ENCODE data around the gene IL11.
"Not testable (repeated sequence)": the region's sequence is repeated elsewhere in the genome, so short reads cannot be mapped to it uniquely, and the experiment has no call there.

IL11 gene

DNA sequence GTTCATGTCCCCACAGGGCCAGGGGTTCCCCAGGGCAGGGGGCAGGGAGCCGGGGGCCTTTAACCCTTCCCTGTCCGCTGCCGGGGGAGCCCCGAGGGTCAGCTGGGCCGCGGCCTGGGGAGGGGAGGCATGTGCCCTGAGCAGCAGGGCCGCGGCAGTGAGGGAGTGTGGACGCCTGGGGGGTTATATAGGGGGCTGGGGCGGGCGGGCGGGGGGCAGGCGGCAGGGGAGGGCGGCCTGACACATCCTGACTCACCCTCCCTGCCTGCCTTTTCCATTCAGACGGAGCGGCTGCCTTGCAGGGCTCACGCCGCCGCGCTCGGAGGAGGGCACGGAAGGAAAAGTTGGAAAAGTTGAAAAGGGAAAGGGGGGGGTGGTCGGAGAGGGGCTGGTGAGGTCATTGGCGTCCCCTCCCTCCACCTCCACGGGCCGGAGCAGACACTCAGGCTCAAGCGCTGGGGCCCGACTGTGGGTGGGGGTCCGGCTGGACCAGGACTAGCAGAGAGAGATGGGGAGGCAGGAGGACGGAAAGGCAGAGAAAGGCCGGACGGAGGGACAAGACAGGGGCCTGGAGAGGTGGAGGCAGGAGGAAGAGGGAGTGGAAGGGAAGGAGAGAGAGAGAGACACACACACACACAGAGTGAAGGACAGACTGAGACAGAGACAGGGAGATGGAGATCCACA, at the start of gene IL11:
Gene IL11 (minus strand): TSS at position 159 of the 684 bp plus-strand sequence. CDS start 153 bp downstream, at position 6.
- no peak for ATAC-seq

DNA sequence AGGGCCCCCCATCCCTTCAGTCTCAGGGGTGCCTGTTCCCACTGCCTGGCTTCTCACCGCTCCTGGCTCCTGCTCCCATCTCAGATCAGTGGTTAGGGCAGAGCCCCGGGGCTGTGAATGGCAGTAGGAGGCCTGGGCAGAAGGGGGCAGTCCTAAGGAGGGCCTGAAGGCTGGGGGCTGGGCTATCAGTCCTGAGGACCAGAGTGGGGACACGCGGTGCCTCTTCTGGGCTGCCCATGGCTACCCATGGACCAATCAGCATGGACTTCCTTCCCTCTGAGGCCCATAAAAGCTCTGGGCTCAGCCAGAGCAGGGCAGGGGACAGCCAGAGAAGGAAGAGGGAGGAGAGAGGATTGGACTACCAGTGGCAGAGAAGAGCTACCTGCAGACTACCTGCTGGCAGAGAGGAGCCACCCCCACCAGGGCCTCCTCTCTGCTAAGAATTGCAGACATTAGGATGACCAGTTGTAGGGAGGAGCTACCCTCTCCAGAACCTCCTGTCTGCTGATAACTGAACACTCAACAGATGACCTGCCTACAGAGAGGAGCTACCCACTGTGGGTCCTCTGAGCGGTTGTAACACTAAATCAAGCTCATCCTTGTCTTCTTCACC, 49.5 kb upstream of the IL11 start:
- ATAC-seq: no peak

DNA sequence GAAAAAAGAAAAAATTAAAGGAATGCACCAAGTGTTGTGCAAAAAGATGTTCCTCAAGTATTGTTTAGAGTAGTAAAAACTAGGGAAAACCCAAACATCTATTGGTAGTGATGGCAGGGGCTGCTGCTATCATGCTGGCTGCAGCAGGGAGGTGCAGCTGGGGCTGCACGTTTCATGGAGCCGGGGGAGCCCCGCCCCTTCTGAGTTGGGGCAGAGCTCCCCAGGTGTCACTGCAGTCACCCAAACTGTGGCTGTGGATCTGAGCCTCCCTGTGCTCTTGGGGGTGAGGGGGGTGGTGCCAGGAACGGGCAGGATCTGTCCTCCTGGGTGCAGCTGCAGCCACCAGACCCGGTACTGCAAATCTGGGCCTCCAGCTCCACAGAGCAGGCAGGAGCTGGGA, 48.8 kb upstream of the IL11 start:
- no peak for ATAC-seq

DNA sequence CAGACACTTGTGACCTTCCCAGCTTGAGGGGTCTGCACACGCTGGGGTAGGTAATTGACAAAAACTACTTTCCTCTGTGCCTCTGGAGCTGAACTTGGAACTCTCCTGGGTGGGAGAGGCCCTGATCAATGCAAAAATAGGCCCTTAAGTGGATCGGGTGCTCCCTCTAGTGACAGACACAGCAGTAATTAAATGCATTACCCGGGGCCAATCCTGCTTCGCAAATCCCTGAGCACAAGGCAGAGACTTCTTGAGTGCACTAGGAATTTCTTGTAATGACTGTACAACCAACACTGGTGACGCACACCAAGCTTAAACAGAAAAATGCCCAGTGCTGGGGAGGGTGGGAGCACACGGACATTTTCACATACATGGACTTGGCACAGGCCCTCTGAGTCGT, 47.9 kb upstream of the IL11 start:
- peak in 1 of 2 donors; percentile 71 for ATAC-seq

DNA sequence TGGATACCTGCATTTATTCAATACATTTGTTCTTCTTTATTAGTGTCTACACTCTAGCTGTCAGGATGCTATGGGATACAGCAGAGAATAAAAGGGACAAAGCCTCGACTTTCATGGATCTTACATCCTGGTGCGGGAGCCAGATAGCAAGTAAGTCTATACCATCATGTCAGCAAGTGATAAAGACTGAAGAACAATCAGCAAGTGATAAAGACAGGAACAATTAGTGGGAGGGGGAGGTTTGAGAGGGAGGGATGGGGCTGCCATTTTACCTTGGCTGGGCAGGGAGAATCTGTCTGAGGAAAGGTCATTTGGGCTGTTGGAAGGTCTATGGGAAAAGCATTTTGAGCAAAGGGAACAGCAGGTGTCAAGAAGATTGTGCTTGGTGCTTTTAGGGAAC, 39.9 kb upstream of the IL11 start:
- ATAC-seq: no peak

DNA sequence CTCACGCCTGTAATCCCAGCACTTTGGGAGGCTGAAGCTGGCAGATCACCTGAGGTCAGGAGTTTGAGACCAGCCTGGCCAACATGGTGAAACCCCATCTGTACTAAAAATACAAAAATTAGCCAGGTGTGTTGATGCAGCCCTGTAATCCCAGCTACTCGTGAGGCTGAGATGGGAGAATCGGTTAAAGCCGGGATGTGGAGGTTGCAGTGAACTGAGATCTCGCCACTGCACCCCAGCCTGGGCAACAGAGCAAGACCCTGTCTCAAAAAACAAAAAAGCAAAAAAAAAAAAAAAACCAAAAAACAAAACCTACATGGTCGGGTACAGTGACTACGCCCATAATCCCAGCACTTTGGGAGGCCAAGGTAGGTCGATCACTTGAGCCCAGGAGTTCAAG, 38.9 kb upstream of the IL11 start:
- ATAC-seq: not testable (repeated sequence)

DNA sequence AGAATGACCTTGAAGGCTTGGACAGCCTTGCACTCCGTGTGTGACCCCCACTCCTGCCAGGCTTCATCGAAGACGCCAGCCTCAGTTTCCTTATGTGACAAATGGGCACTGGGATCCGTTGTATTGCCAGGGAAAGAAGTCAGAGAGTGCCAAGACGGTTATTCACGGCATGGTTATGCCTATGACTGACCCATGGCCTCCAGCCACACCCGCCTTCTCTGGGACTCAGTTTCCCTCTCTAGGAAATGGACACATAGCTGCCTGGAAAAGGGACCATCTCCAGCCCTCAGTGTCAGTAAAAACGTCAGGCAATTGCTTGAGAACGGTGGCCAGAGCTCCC, 38.2 kb upstream of the IL11 start:
- no peak for ATAC-seq

DNA sequence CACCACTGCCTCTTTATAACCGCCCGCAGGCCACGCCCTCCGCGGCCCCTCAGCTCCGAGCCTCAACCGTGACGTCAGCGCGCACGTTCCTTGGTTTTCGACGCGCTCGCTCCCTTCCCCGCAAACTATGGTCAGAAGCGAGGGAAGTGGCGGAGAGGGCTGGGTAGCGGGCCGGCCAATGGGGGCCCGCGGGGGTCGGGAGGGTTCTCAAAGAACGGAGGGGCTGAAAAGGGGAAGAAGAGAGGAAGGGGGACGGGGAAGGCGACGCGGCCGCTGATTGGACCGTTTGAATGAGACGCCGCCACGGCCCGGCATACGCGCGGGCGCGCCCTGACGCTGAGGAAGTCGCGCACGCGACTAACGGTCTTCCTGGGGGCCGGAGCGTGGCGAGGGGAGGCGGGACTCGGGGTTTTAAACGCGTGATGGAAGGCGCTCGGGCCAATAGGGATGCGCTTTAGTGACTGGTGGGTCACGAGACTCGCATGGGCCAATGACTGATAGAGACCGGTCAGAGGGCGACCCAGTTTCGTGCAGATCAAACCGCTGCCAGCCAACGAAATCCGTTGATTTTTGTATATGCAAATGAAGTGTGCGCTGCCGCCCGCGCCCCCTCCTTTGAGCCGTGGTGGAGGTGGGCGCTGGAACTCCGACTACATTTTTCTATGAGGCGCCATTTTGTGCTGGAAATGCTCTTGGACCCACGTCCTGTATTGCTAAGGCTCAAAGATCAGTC, 37.7 kb upstream of the IL11 start:
- peak; percentile 95 for ATAC-seq

DNA sequence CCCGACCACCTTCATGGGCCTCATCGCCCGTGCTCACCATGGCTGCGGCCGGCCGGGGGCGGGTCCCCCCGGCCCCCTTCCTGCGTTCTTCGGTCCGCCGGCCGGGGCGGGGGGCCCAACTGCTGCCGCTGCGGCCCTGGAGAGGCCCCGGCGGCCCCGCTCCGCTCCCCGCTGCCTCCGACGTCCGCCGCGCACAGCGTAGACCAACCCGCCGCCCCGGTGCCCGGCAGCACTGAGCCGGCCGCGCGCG, 37.2 kb upstream of the IL11 start, which contains the start of gene UBE2S:
Gene UBE2S (minus strand): TSS at position 239 of the 250 bp plus-strand sequence. CDS start 199 bp downstream, at position 40.
- peak in 1 of 2 donors; percentile 0 for ATAC-seq

DNA sequence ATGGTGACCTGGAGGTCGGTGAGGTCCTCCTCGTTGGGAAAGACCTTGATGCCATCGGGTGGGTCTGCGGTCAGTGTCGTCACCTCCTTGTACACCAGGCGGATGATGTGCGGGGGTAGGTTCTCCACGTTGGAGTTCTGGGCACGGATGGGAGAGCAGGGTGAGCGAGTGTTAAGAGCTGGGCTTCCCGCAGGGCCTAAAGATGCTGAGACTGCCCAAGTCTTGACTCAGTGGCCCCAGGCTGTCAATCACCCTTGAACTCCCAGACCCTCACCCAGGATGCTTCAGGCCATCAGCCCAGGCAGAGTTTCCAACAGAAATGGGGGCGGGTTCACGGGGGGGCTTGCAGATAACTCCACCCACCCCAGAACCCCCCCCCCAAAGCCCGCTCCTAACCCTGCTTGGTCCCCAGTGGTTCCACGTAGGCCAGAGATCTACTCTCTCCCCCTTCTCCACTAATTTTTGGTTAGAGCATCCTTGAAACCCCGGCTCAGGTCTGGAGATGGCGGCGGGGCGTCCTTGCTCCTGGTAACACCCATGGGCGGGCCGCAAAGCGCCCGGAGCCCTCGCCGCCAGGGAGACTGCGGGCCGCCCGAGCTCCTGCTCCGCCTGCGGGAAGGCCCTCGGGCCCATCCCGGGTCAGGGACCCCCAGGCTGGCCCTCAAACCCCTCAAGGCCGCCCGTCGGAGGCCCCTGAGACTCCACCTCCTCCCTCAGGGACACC, 36.7 kb upstream of the IL11 start:
- no peak for ATAC-seq

DNA sequence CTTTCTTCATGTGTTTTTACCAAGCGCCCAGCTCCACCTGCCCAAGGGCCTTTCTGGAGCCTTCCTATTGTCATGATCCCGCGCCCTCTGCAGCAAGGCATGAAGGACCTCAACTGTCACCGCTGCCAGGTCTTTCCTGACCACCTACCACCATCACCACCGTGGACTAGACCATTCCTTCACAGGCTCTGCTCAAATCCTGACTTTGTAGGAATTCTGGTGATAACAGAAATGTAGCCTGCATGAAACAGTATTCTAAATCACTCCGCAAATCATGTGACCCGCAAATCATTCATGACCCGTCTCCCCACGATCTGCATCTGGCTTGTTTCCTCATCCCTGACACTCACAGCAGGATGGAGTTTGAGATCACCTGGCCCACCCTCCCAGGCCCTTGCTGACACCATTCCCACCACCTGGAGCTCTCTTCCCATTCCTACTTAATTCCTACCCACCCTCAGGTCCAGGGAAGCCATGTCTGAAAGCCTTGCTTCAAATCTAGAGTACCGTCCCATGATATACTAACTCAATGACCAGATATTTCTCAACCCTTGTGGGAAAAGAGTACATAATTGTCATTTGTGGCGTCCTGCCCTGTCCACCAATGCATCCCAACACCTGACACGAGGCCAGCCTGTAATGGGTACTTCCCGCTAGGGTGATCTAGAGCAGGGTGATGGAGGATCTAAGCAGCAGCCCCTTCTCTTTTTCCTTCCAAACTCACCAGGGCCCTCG, 36.0 kb upstream of the IL11 start:
- ATAC-seq: no peak

DNA sequence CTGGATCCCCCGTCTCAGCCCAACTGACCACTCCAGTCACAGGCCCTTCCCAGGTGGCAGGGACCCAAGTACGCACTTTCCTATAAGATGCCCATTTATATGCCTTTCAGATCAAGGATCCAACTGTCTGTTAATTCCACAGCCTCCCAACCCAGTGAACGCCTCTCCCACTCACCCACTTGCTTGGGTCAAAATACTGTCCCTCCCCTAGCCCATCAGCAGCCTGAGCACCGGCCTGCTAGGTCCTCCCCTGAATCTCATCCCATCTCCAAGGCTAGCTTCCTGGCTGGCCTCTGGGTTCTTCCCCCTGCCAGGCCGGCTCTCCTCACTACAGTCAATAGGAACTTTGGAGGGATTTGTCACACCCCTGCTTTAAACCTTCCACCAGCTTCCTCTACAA, 35.4 kb upstream of the IL11 start:
- ATAC-seq: no peak

DNA sequence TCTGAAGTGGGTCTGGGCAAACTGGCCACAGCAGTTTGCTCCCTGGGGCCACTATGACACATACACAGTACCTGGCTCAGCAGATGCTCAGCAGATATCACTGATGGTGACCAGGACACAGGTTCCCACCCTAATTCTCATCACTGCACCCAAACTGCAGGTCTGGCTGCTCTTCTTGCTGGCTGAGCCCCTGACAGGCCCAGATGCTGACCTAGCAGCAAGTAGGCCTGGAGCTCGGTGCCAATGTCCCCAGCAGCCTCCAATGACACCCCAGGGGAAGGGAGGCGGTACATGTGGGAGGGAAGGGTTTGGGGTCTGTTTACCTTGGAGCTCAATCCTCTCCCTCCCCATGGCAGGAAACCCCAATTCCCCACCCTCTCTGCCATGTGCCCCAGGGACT, 32.2 kb upstream of the IL11 start:
- ATAC-seq: no peak

DNA sequence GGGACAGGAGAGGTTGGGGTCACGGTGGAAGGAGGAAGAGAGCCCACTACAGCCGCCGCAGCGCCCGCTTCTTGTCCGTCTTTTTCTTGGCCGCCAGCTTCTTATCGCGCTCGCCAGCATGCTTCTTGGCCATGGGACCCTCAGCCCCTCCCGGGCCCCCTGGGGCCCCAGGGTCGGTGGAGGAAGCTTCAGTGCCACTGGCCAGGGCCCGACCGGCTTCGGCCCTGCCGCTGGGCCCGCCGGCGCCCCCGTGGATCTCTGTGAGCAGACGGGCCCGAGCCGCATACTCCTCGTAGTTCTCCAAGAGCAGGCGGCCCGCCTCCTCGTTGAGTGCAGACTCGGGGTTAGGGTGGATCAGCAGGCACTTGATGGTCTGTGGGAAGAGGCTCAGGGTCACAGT, 31.1 kb upstream of the IL11 start:
- not testable (repeated sequence) for ATAC-seq

DNA sequence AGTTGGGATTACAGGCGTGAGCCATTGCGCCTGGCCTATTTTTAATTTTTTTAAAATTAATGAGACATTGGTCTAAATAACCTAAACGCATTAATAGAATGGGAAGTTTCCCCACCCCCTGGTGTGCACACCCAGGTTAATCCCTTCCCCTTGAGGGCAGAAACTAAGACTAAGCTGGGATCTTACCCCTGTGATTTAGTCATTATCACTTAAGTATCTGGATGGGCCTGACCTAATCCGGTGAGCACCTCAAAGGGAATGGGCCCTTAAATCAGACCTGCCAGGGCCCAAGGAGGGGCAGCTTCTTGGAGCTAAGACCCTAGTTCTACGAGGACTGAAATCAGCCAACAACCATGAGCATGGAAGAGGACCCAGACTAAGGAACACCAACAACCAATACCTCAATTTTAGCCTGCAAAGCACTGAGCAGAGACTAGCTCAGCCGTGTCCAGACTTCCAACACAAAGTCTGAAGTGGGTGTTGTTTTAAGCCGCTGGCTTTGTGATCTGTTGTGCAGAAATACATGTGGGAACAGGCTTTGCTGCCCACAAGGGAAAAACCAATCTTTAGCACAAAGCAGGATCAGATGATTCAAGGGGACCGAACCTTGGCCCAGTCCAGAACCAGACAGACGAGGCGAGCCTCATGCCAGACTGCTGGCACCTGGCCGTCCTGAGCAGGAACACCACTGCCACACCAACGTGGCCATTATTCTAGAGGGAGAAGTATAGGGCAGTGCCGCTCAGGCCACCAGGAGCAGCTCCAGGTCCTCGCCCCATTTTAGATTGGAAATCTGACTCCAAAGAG, 30.2 kb upstream of the IL11 start:
- ATAC-seq: no peak

DNA sequence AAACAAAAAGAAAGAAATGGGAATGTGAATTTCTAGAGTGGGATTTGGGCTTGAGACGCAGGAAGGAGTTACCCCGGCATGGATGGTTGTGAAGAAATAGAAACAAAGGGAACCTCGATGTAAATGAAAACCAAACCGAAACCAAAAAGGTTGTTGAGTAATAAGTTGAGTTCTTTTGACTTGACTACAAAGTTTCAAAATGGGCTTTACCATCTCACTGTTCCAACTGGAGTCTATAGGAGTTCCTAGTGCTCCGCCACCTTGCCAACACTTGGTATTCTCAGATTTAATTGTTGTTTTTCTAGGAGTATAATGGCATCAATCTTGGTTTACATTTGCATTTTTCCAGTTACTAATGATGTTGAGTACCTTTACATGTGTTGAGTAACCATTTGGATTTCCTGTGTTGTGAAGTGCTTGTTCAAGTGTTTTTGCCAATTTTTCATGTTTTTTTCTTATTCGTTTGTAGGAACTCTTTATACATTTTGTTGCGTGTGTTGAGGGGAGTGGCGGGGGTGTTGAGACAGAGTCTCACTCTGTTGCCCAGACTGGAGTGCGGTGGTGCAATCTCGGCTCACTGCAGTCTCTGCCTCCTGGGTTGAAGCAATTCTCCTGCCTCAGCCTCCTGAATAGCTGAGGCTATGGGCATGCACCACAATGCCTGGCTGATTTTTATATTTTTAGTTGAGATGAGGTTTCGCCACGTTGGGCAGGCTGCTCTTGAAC, 28.1 kb upstream of the IL11 start:
- ATAC-seq: peak; percentile 60 to 79

DNA sequence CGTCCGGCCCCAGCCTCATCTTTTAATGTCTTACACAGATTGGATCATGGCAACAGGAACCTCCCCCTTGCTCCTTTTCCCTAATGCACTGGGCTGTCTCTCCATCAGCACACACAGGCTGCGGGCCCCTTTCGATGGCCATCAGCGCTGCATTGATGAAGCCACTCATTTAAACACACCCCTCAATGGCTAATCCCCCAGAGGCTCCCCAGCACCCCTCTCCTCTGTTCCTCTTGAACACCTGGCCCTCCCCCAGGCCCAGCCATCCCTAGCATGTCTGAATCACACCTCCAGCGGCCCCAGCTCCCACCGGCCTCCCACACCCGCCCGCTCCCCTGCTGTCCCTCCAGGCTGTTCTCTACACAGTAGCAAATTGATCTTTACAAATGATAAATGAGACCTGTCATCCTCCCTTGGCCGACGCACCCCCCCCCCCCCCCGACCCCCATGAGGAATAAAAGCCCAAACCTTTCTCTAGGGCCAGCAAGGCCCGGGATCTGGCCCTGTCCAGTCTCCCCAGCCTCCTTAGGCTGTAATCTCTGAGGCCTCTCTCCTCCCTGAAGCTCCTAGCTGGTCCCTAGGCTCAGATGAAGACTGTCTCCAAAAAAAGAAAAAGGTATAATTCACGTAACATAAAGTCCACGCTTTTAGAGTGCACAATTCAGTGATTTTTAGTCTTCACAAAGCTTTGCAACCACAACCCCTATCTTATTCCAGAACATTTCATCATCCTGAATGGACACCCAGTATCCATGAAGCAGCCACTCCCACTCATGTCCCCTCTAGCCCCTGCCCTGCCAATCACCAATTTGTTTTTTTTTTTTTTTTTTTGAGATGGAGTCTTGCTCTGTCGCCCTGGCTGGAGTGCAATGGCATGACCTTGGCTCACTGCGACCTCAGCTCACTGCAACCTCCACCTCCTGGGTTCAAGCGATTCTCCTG, 22.8 kb upstream of the IL11 start:
- no peak for ATAC-seq

DNA sequence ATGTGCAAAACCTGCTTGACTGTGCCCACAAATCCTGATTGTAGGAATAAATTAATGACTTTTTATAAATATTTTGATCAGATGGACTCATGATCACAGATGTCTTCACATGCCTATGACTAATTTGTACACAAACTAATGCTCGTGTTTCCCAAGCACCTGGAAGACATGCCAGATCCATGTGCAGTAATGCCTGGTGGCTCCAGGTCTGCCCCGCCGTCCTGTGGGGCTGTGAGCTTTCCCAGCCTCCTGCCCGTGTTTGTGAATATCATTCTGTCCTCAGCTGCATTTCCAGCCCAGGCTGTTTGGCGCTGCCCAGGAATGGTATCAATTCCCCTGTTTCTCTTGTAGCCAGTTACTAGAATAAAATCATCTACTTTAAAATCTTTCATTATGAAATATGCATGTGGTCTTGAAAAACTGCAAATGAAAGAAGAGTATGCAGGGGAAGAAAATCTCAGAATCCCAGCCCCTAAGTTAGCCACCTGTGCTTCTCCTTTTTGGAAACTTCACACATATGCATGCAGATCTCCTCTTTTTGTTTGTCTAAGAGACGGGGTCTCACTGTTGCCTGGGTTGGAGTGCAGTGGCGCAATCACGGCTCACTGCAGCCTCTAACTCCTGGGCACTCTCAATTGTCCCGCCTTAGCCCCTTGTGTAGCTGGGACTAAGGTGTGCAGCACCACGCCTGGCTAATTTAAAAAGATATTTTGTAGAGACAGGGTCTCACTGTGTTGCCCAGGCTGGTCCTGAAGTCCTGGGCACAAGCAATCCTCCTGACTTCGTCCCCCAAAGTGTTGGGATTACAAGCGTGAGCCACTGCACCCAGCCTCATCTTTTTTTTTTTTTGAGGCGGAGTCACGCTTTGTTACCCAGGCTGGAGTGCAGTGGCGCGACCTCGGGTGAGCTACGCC, 21.7 kb upstream of the IL11 start:
- no peak for ATAC-seq

DNA sequence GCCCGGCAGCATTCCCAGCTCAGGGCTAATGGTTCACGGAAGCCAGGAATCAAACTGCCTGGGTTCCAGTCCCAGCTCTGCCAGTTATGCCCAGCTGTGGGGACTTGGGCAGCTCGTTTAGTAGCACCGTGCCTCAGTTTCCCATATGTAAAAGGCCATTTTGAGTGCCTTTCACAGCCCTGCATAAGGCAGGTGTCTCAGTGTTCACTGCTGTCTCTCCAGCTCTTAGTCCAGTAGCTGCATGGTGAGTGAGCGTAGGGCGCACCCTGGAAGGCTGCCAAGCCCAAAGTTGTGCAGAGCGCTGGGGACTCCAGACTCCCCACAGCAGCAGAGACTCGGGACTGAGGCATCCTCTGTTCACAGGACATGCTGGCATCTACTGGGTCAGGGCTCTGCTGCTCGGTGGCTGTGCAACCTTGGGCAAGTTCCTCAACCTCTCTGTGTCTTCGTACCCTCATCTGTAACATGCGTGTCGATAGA, 21.0 kb upstream of the IL11 start:
- ATAC-seq: no peak

Measured in activated CD4-positive, CD25-positive, alpha-beta regulatory T cell treated with anti-CD3 and anti-CD28 coated beads, Interleukin-2, amount 50 U/mL, for 24 hours (primary cell).